H1 (cell line): ENCODE results near the gene VTN. TPM values are rescaled to one million over a fixed set of nuclear protein-coding genes. Genes with fewer than 3 reads are reported as not detected.

ENCODE experiments used
- ATF2 ChIP-seq: IDR thresholded peaks from 2 replicates; pipeline ENCODE4 v1.6.1; 2012; ENCODE audit warnings: low read length, inconsistent platforms
- CHD2 ChIP-seq: IDR thresholded peaks from 2 replicates; pipeline ENCODE4 v1.6.1; 2012; ENCODE audit warnings: low read length, improper control_type of control experiment
- CHD7 ChIP-seq: fragments of 300-600 bp; sonication (generic); IDR thresholded peaks from 2 replicates; pipeline ENCODE4 v1.7.1; 2012; ENCODE audit warnings: low read length, moderate library complexity, mild to moderate bottlenecking, inconsistent platforms; ENCODE audit not compliant: insufficient replicate concordance
- FOSL1 ChIP-seq: IDR thresholded peaks from 2 replicates; pipeline ENCODE4 v1.6.1; 2011; ENCODE audit warnings: mild to moderate bottlenecking, low read depth, low read length, moderate library complexity; ENCODE audit not compliant: insufficient read depth
- HDAC2 ChIP-seq, 2 experiments: fragments of 300-600 bp in 1 of 2; sonication (generic) in 1 of 2; IDR thresholded peaks; 2 replicates each; pipeline ENCODE4 v1.6.1; 2011 to 2012; ENCODE audit warnings: low read depth in 2 of 2, low read length in 2 of 2, mild to moderate bottlenecking in 2 of 2, moderate library complexity in 2 of 2, borderline replicate concordance in 1 of 2, inconsistent platforms in 1 of 2
- JUN ChIP-seq: IDR thresholded peaks from 2 replicates; pipeline ENCODE4 v1.6.1; 2011; ENCODE audit warnings: low read depth, mild to moderate bottlenecking, improper control_type of control experiment, low read length
- MAFK ChIP-seq: IDR thresholded peaks from 2 replicates; pipeline ENCODE4 v1.6.1; 2012; ENCODE audit warnings: low read depth, mild to moderate bottlenecking, improper control_type of control experiment, low read length
- POU5F1 ChIP-seq: IDR thresholded peaks from 2 replicates; pipeline ENCODE4 v1.6.1; 2011; ENCODE audit warnings: low read depth, mild to moderate bottlenecking, low read length, moderate library complexity
- TAF1 ChIP-seq: IDR thresholded peaks from 2 replicates; pipeline ENCODE4 v1.6.1; 2011; ENCODE audit warnings: mild to moderate bottlenecking, low read depth, low read length
- TCF12 ChIP-seq: IDR thresholded peaks from 2 replicates; pipeline ENCODE4 v1.6.1; 2011; ENCODE audit warnings: low read depth, mild to moderate bottlenecking, low read length
- TEAD4 ChIP-seq: IDR thresholded peaks from 2 replicates; pipeline ENCODE4 v1.6.1; 2012; ENCODE audit warnings: low read depth, low read length, inconsistent platforms, mixed read lengths
- polyA plus RNA-seq, 7 experiments: library from polyadenylated mRNA; depleted of rRNA in 3 of 7; stranded (reverse) in 5 of 7; unstranded in 2 of 7; fragments of >200 nt in 5 of 7; fragments of 200-250 nt in 2 of 7; gene quantifications; 1 replicate in 5 of 7; 2 replicates in 1 of 7; 4 replicates in 1 of 7; pipeline versions ENCODE4 v1.2.1 to v1.2.3, GENCODE V29; 2011 to 2013; ENCODE audit warnings: missing spikeins in 2 of 7, mixed read lengths in 2 of 7
- total RNA-seq: library from RNA; stranded (reverse); fragmentation: NEBNext Ultra II Directional; extraction: Animal tissue kit (Norgen Biotek cat#: 25700); gene quantifications from 2 replicates; pipeline ENCODE4 v1.2.1, GENCODE V29; 2021

The VTN gene
- total and polyA plus RNA-seq, 2 of the 8 experiments (the other 6 are each of a cell fraction or from before 2014, with no cell fraction given): 0.18 TPM; not detected in 1

DNA sequence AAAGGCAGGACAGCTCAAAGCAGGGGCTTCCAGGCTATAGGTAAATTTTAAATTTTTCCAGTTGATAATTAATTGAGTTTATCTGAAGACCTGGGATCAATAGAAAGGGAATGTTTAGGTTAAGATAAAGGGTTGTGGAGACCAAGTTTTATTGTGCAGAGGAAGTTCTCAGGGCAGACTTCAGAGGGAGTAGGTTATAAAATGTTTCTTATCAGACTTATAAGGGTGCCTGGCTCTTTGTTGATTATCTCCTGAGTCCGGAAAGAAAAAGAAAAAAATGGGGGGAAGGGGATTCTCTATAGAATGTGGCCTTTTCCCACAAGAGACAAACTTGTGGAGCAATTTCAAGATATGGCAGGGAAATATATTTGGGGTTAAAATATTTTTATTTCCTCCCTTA lies 20.0 kb upstream of the VTN start (continued):
- no peak for TF ChIP-seq CHD7
- no peak for TF ChIP-seq JUN
- no peak for TF ChIP-seq TCF12
- TF ChIP-seq HDAC2 (IDR thresholded peaks at IDR 0.05; ENCODE audit: borderline replicate concordance in 1 of 2, low read depth in 2 of 2, low read length in 2 of 2): no peak
- TF ChIP-seq TEAD4: no peak
- TF ChIP-seq TAF1: no peak
- no peak for TF ChIP-seq ATF2
- no peak for TF ChIP-seq FOSL1
- no peak for TF ChIP-seq POU5F1
- no peak for TF ChIP-seq CHD2
- TF ChIP-seq MAFK: no peak
